ENCODE results near the gene LPO.

DNA sequence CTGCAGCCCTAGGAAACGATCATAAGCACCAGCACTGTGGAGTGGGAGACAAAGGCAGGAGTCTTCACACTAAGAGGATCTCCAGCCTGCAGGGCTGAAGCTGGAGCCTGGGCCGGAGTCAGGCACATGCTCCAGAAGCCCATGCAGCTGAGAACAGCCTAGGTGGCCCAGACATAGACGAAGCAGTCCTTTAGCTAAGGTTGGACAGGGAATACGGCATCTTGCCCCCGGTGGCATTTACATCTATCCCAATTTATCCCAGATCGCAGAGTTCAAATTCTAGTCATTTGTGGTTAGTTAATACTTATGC lies 76.3 kb downstream of the LPO start:
- TF ChIP-seq, protein P1, sequence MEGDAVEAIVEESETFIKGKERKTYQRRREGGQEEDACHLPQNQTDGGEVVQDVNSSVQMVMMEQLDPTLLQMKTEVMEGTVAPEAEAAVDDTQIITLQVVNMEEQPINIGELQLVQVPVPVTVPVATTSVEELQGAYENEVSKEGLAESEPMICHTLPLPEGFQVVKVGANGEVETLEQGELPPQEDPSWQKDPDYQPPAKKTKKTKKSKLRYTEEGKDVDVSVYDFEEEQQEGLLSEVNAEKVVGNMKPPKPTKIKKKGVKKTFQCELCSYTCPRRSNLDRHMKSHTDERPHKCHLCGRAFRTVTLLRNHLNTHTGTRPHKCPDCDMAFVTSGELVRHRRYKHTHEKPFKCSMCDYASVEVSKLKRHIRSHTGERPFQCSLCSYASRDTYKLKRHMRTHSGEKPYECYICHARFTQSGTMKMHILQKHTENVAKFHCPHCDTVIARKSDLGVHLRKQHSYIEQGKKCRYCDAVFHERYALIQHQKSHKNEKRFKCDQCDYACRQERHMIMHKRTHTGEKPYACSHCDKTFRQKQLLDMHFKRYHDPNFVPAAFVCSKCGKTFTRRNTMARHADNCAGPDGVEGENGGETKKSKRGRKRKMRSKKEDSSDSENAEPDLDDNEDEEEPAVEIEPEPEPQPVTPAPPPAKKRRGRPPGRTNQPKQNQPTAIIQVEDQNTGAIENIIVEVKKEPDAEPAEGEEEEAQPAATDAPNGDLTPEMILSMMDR (IDR thresholded peaks at IDR 0.05) = no peak
- TF ChIP-seq POLR2AphosphoS5 (IDR thresholded peaks at IDR 0.05) (no peak), EP300 (IDR thresholded peaks at IDR 0.05) (no peak)
